PC-3 (cell line): ENCODE measurements around the gene SRSF1. TPM values are rescaled to one million over a fixed set of nuclear protein-coding genes. Genes with fewer than 3 reads are reported as not detected.

Source experiments
- ATAC-seq: fragments of 200-7000 bp; cut with Tn5 transposase; 2 replicates; pipeline ENCODE4 v1.9.1; 2020; ENCODE audit warnings: mild to moderate bottlenecking, moderate library complexity
- BruUV-seq: library from RNA; stranded (reverse); fragments of 400-500 nt; replicated peaks from 2 replicates; lab custom pipeline; 2021; lab: Mats Ljungman, UMichigan
- CTCF ChIA-PET: fragments of 300-600 bp; sonication (Branson Sonifier 250); formaldehyde crosslinking; loops from one replicate; lab custom pipeline; 2022; ENCODE audit warnings: antibody characterized with exemption; lab: Charles Lee
- POLR2A ChIA-PET: fragments of 300-600 bp; sonication (Branson Sonifier 250); formaldehyde crosslinking; loops from one replicate; lab custom pipeline; 2022; ENCODE audit warnings: antibody characterized with exemption; ENCODE audit not compliant: unreplicated experiment; lab: Charles Lee
- DNase-seq: peaks from one replicate; pipeline ENCODE4 v3.0.0-alpha.2; 2015
- H2AFZ ChIP-seq: fragments of 300-600 bp; sonication (generic); 2 replicates; pipeline ENCODE4 v1.6.0; 2016; ENCODE audit warnings: antibody characterized with exemption, low read length
- H3F3A ChIP-seq: fragments of 300-600 bp; sonication (generic); one replicate; pipeline ENCODE4 v1.6.0; 2017; ENCODE audit warnings: antibody characterized with exemption, low read length, control low read depth, mild to moderate bottlenecking; ENCODE audit not compliant: unreplicated experiment
- H3K27ac ChIP-seq: fragments of 300-600 bp; sonication (generic); 2 replicates; pipeline ENCODE4 v1.5.1; 2016; ENCODE audit warnings: mild to moderate bottlenecking, low read length
- H3K27me3 ChIP-seq: fragments of 300-600 bp; sonication (generic); 2 replicates; pipeline ENCODE4 v1.6.1; 2016; ENCODE audit warnings: low read length, mixed read lengths
- H3K36me3 ChIP-seq: fragments of 300-600 bp; sonication (generic); 2 replicates; pipeline ENCODE4 v1.6.1; 2016; ENCODE audit warnings: low read depth, mixed run types, low read length, mixed read lengths
- H3K4me1 ChIP-seq: fragments of 300-600 bp; sonication (generic); 2 replicates; pipeline ENCODE4 v1.5.1; 2016; ENCODE audit warnings: low read length; ENCODE audit not compliant: insufficient read depth
- H3K4me2 ChIP-seq: fragments of 300-600 bp; sonication (generic); 2 replicates; pipeline ENCODE4 v1.6.0; 2016; ENCODE audit warnings: low read length
- H3K4me3 ChIP-seq: fragments of 300-600 bp; sonication (generic); 2 replicates; pipeline ENCODE4 v1.5.1; 2016; ENCODE audit warnings: mild to moderate bottlenecking, low read length, mixed read lengths
- H3K79me2 ChIP-seq: fragments of 300-600 bp; sonication (generic); 2 replicates; pipeline ENCODE4 v1.6.1; 2017; ENCODE audit warnings: low read length, mixed read lengths
- H3K9ac ChIP-seq: fragments of 300-600 bp; sonication (generic); 2 replicates; pipeline ENCODE4 v1.6.0; 2016; ENCODE audit warnings: mild to moderate bottlenecking, low read length
- H3K9me2 ChIP-seq: fragments of 300-600 bp; sonication (generic); replicated peaks from 2 replicates; pipeline ENCODE4 v1.6.1; 2016; ENCODE audit warnings: mixed run types, low read length, mixed read lengths
- H3K9me3 ChIP-seq: fragments of 300-600 bp; sonication (generic); 2 replicates; pipeline ENCODE4 v1.6.1; 2016; ENCODE audit warnings: low read length, mixed read lengths
- H4K20me1 ChIP-seq: fragments of 300-600 bp; sonication (generic); 2 replicates; pipeline ENCODE4 v1.6.1; 2016; ENCODE audit warnings: low read length, mixed read lengths
- EZH2 ChIP-seq: fragments of 300-600 bp; sonication (generic); IDR thresholded peaks from one replicate; pipeline ENCODE4 v1.6.1; 2017; ENCODE audit warnings: antibody characterized with exemption, mild to moderate bottlenecking, low read length; ENCODE audit not compliant: unreplicated experiment
- EZH2phosphoT487 ChIP-seq: fragments of 300-600 bp; sonication (generic); IDR thresholded peaks from 2 replicates; pipeline ENCODE4 v1.6.1; 2018; ENCODE audit warnings: mild to moderate bottlenecking, antibody characterized with exemption, low read length, borderline replicate concordance
- intact Hi-C: fragments of 100-400 bp; cut with micrococcal nuclease; formaldehyde crosslinking; loops from 2 replicates; pipeline ENCODE4 v1.9.0; 2023
- total RNA-seq: library from RNA; depleted of rRNA; stranded (reverse); fragments of >200 nt; gene quantifications from 2 replicates; pipeline ENCODE4 v1.2.3, GENCODE V29; 2014
- TF ChIP-seq, protein P1 (sequence below): fragments of 300-600 bp; sonication (generic); conservative IDR thresholded peaks from 2 replicates; pipeline ENCODE4 v1.5.1; 2017; ENCODE audit warnings: antibody characterized with exemption, low read depth, mild to moderate bottlenecking, low read length

Gene SRSF1
- total RNA-seq, 1 experiment from 2014 or later: 325 TPM

DNA sequence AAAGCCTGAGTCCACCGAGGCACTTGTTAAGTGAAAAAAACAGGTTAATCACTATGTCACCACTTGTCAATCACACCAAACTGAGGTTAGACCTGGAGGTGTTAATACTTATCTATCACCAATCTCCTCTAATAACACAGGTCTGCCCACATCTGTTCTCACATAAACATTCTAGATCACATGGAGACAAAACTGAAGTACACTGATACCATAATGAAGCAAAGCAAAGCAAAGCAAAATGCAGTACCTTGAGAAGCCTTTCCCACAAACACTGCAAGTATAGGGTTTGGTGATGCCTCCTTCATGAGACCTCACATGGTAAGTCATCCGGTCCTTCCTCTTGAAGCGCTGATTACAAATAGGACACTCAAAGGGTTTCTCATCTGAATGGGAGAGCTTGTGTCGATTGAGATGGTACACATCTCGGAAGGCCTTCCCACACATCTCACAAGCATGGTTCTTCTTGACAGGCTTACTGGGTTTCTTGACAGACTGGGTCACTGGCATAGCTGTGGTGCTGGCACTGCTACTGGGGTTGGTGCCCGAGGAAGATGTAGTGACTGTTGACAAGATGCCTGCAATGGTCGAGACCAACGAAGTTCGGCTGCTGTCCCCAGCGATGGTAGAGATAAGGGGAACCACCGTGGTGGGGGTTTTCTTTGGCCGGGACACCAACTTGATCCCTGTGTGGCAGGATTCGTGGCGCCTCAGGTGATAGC, 24.4 kb downstream of the SRSF1 start:
- Histone ChIP-seq H3K4me3 (no peak overlapping the region), H3K9me2 (no peaks in the 10 kb centered on the region), H3K27ac (no peak overlapping the region), H3F3A (peaks cover 6% of the 10 kb centered on the region), H3K4me2 (peak overlapping the region; percentile 2; the same call in 1 of the 2 replicates), H3K4me1 (peaks cover 35% of the 10 kb centered on the region), H4K20me1 (peaks cover 43% of the 10 kb centered on the region), H3K36me3 (peaks cover 73% of the 10 kb centered on the region), H3K9me3 (no peaks in the 10 kb centered on the region), H3K27me3 (no peaks in the 10 kb centered on the region), H3K9ac (no peak overlapping the region), H3K79me2 (peaks cover 92% of the 10 kb centered on the region), H2AFZ (no peak overlapping the region)
- ChIA-PET POLR2A (no interaction called here), CTCF (interaction anchor here (1.1 kb wide), 1 partner anchor 90 kb away, joined by 3 read pairs; no protein-coding TSS in a partner anchor)
- no peak for ATAC-seq
- intact Hi-C loops: no loop called here
- no TSS peak for BruUV-seq
- no peak for DNase-seq
- TF ChIP-seq, protein P1, sequence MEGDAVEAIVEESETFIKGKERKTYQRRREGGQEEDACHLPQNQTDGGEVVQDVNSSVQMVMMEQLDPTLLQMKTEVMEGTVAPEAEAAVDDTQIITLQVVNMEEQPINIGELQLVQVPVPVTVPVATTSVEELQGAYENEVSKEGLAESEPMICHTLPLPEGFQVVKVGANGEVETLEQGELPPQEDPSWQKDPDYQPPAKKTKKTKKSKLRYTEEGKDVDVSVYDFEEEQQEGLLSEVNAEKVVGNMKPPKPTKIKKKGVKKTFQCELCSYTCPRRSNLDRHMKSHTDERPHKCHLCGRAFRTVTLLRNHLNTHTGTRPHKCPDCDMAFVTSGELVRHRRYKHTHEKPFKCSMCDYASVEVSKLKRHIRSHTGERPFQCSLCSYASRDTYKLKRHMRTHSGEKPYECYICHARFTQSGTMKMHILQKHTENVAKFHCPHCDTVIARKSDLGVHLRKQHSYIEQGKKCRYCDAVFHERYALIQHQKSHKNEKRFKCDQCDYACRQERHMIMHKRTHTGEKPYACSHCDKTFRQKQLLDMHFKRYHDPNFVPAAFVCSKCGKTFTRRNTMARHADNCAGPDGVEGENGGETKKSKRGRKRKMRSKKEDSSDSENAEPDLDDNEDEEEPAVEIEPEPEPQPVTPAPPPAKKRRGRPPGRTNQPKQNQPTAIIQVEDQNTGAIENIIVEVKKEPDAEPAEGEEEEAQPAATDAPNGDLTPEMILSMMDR: no peak
- TF ChIP-seq EZH2phosphoT487 (no peak), EZH2 (no peak)

DNA sequence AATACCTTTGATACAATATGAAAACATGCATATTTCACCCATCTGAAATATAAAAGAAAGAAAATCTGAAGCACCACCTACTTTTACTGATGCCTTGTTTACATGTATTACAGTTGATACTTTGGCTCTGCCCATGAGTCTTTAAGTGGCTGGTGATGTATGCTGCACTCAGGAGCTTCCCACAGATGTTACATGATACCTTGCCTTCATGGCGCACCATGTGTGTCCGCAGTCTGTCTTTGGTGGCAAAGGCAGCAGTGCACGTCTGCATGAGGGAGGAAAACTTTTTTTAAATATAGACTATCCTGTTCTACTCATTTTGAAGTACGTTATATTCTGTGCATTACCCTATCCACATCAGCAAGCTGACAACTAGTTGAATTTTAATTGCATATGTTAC, 26.5 kb downstream of the SRSF1 start:
- H3K36me3 ChIP-seq: peaks cover 92% of the 10 kb centered on the region
- no peak overlapping the region for H3K27ac ChIP-seq
- no peaks in the 10 kb centered on the region for H3K9me2 ChIP-seq
- no peaks in the 10 kb centered on the region for H3K27me3 ChIP-seq
- H3K4me2 ChIP-seq: no peak overlapping the region
- TF ChIP-seq EZH2 (no peak), EZH2phosphoT487 (no peak)
- TF ChIP-seq, protein P1: no peak
- no peak for DNase-seq
- H3K4me3 ChIP-seq: no peak overlapping the region
- no peaks in the 10 kb centered on the region for H3F3A ChIP-seq
- peaks cover 86% of the 10 kb centered on the region for H3K79me2 ChIP-seq
- peaks cover 39% of the 10 kb centered on the region for H4K20me1 ChIP-seq
- POLR2A ChIA-PET: interaction anchor here (0.6 kb wide), 1 partner anchor 188 kb away, joined by 3 read pairs; no protein-coding TSS in a partner anchor
- H2AFZ ChIP-seq: no peak overlapping the region
- CTCF ChIA-PET: no interaction called here
- intact Hi-C loops: no loop called here
- no peaks in the 10 kb centered on the region for H3K9me3 ChIP-seq
- no peak overlapping the region for H3K9ac ChIP-seq
- ATAC-seq: no peak
- BruUV-seq: no TSS peak
- peaks cover 31% of the 10 kb centered on the region for H3K4me1 ChIP-seq

DNA sequence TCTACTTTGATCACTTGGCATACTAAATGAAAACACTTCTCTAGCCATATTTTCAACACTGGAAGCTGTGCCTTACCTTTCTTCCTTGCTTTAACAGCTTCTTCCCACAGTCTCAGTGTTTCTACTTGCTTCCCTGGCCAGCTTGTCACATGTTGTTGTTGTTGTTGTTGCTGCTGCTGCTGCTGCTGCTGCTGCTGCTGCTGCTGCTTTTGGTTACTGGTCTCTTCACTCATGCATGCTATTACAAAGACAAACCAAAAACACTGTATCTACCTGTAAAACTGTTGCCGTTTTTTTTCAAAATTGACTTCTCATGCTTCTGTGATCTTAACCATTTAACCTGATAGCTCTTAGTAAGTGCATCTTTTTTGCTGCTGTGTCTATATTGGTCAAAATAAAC, 28.0 kb downstream of the SRSF1 start:
- peaks cover 71% of the 10 kb centered on the region for H3K79me2 ChIP-seq
- ChIA-PET CTCF (no interaction called here), POLR2A (no interaction called here)
- H4K20me1 ChIP-seq: peaks cover 27% of the 10 kb centered on the region
- no peaks in the 10 kb centered on the region for H3F3A ChIP-seq
- H3K36me3 ChIP-seq: peaks cover 94% of the 10 kb centered on the region
- H3K9ac ChIP-seq: no peak overlapping the region
- no peaks in the 10 kb centered on the region for H3K9me3 ChIP-seq
- no peak for TF ChIP-seq EZH2
- no peak for TF ChIP-seq EZH2phosphoT487
- TF ChIP-seq, protein P1: no peak
- BruUV-seq: no TSS peak
- intact Hi-C loops: no loop called here
- H3K27ac ChIP-seq: no peak overlapping the region
- DNase-seq: no peak
- ATAC-seq: no peak
- no peak overlapping the region for H3K4me2 ChIP-seq
- no peak overlapping the region for H2AFZ ChIP-seq
- peaks cover 16% of the 10 kb centered on the region for H3K4me1 ChIP-seq
- no peak overlapping the region for H3K4me3 ChIP-seq
- H3K27me3 ChIP-seq: no peaks in the 10 kb centered on the region
- H3K9me2 ChIP-seq: no peaks in the 10 kb centered on the region
